Skin epidermis (tissue), 12 donors: ENCODE results near the gene CD200R1.

Experiments
- H3K27ac ChIP-seq, 21 experiments: fragments of 200-600 bp; sonication (generic) in 11 of 21; one replicate each; pipeline ENCODE4 v1.5.0; 2020; ENCODE audit warnings: mild to moderate bottlenecking in 3 of 21, inconsistent platforms in 2 of 21, moderate library complexity in 2 of 21
- H3K4me3 ChIP-seq, 7 experiments: fragments of 200-600 bp; sonication (generic) in 2 of 7; one replicate each; pipeline ENCODE4 v1.5.0; 2020; ENCODE audit warnings: inconsistent platforms in 2 of 7, mild to moderate bottlenecking in 2 of 7, moderate library complexity in 1 of 7

CD200R1 gene

DNA sequence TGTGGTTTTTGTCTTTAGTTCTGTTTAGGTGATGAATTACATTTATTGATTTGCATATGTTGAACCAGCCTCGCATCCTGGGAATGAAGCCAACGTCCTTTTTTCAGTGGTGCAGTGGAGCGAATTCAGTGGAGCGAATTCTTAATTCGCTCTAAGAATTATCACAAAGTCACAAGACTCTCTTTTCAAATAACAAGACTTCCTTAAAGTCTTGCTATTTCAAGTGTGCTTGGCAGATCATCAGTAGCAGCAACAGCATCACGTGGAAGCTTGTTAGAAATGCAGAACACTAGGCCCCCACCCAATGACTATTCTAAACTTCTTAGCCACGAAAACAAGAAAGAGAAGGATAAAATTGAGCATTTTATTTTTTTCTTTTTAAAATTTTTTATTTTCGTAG is 70.1 kb downstream of the CD200R1 start:
- H3K27ac ChIP-seq = no peak overlapping the region
- no peak overlapping the region for H3K4me3 ChIP-seq

DNA sequence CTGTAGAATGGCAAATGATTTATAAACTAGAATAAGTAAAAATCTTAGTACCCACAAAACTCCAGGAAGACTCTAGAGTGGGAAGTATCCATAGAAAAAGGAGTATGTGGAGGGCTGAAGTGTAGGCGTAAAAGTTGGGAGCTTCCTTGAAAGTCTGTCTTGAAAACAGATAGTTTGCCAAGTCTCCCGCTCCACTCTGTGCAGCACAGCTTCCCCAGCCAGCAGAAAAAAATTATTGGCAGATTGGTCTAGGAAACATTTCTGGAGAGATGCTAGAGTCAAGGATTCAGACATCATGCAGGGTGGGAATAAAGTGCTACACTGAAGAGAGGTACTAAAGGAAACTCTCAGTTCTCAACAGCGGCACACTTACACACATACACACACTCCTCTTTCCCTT is 74.8 kb downstream of the CD200R1 start:
- no peak overlapping the region for H3K27ac ChIP-seq
- H3K4me3 ChIP-seq = no peak overlapping the region

DNA sequence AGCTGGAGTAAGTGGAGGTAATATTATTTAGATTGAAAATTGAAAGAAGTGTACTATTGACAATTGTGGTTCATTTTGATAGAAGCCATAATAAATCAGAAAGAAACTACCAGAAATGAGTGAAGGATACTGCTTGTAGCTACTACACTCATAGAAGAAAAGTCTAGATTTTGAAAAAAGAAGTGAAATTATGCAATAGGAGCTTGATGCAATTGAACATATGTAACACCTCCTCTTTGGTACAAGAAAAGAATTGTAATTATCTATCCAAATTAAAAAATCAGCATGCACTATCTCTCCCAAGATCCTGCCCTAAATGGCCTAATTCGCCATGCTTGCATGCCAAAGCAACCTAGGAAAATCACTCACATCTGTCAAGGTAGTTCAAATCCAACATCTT is 77.1 kb downstream of the CD200R1 start:
- Histone ChIP-seq H3K27ac (no peak overlapping the region), H3K4me3 (no peak overlapping the region)

DNA sequence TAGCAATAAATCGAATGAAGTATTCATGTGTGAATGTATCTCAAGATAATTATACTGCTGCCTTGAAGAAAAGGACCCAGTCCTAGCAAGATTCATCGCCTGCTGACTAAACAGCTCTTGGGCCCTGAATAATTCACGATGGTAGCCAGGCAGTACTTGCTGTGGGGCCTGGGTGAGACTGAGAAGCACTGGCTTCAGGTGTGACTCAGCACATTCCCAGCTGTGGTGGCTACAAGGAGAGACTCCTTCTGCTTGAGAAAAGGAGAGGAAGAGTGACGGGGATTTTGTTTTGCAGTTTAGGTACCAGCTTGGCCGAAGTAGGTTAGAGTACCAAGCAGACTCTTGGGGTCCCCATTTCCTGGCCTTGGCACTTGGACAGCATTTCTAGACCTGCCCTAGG is 80.6 kb downstream of the CD200R1 start:
- Histone ChIP-seq H3K27ac (no peak overlapping the region), H3K4me3 (no peak overlapping the region)

DNA sequence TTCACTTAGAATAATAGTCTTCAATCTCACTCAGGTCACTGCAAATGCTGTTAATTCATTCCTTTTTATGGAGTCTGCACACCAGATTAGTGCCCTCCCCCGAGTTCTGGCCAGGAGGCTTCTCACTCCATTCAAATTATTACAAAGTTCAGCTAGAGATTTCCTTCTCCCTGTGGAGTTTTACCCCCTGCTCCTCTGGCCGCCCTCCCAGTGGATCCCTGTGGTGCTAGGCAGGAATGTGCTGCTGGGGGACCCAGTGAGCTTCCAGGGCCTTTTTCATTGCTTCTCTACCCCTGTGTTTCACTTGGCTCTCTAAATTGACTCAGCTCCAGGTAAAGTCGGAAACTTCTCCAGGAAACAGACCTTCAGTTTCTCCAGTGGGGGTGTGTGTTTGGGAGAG is 85.5 kb downstream of the CD200R1 start:
- Histone ChIP-seq H3K27ac (no peak overlapping the region), H3K4me3 (no peak overlapping the region)

DNA sequence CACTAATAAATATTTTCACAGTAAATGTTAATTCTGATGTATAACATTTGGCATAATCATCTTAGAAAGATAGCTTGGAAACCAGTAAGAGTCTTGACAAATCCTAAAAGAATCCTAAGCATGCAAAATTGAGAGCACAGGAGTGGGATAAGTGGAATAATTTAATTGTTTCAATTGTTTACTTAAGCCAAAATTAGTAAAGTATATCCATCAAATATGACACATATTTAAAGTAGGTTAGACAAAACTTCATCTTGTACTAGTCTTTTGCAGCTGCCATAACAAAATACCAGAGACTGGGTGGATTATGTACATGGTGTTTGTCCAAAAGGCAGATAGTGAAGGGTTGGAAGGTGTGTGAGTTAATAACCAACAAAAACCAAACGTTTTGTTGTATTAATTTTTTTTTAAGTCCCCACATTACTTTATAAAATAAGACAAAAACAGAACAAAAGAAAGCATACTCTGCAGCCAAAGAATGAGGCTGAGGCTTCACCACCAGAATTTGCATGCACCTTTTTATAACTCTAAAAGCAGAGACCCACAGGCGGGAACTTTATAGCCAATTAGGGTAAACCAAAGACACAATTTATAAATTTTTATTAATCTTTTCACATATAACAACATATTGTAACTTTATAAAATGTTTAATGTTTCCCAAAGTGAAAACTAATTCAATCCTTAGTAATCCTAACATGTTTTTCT is 86.4 kb downstream of the CD200R1 start:
- Histone ChIP-seq H3K4me3 (no peak overlapping the region), H3K27ac (no peak overlapping the region)

DNA sequence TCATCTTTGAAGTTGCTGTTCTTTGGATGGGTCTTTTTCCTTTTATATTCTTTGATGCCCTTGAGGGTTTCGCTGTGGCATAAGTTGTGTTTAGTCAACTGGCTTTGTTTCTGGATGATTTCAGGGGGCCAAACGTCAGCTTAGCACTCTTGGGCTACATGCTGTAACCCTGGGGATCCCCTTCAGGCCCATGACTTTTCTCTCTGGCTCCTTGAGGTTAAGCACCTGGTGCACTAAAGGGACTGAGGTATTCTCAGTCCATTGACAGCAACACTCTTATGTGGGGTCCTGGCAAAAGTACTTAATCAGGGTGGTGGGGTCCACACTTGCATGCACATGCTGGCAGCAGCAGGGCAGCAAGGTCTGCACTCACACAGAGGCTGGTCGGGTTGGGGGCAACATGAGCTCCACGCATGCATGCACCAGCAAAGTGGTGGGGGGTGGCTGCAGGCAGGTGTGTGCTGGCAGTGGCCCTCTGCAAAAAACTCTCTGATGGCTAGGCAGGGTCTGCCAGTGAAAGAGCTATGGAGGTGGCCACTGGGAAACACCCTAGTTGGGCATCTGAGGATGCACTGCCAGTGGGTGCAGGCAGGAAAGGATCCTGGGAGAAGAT is 90.1 kb downstream of the CD200R1 start:
- Histone ChIP-seq H3K4me3 (no peak overlapping the region), H3K27ac (no peak overlapping the region)

DNA sequence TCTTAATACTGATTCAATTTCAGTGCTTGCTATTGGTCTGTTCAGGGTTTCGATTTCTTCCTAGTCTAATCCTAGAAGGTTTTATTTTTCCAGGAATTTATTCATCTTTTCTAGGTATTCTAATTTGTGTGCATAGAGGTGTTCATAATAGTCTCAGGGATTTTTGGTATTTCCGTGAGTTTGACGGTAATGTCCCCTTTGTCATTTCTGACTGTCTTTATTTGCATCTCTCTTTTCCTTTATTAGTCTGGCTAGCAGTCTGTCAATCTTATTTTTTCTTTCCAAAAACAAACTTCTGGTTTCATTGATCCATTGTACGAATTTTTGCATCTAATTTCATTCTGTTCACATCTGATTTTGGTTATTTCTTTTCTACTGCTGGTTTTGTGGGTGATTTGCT is 93.0 kb downstream of the CD200R1 start:
- no peak overlapping the region for H3K4me3 ChIP-seq
- H3K27ac ChIP-seq = no peak overlapping the region

DNA sequence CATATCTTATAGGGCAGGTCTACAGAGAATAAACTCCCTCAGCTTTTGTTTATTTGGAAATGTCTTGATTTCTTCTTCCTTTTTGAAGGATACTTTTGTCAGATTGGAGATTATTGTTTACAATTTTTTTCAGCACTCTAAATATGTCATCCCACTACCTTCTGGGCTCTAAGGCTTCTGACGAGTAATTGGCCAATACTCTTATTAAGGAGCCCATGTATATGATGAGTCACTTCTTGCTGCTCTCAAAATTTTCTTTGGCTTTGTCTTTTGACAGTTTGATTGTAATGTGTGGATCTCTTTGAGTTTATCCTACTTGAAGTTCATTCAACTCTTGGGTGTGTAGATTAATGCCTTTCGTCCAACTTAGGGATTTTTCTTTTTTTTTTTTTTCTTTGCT is 99.3 kb downstream of the CD200R1 start:
- Histone ChIP-seq H3K27ac (no peak overlapping the region), H3K4me3 (no peak overlapping the region)

DNA sequence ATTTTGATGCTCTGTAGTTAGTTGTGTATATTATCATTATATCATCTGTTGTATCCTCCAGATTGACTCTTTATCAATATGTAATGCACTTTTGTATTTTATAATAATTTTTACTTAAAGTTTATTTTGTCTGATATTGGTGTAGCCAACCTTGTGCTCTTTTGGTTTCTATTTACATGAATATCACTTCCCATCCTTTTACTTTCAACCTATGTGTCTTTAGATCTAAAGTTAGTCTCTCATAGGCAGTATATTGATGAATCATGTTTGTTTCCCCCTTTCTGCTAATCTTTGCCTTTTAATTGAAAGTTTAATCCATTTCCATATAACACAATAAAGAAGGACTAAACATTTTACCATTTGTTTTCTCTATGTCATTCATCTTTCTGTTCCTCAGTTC is 100.2 kb downstream of the CD200R1 start:
- H3K4me3 ChIP-seq = no peak overlapping the region

DNA sequence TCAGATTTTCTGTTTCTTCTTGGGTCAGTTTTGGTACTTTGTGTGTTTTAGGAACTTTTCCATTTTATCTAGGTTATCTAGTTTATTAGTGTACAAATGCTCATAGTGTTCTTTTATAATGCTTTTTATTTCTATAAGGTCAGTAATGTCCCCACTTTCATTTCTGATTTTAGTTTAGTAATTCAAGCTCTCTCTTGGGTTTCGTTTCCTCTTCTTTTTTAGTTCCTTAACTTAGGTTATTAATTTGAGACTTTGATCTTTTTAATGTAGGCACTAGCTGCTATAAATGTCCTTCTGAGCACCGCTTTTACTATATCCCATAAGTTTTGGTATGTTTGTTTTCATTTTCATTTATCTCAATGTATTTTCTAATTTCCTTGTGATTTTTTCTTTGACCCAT is 101.3 kb downstream of the CD200R1 start:
- H3K4me3 ChIP-seq = no peak overlapping the region

More for the DNA sequence above, 100.2 kb downstream of the CD200R1 start:
- H3K27ac ChIP-seq = no peak overlapping the region

DNA sequence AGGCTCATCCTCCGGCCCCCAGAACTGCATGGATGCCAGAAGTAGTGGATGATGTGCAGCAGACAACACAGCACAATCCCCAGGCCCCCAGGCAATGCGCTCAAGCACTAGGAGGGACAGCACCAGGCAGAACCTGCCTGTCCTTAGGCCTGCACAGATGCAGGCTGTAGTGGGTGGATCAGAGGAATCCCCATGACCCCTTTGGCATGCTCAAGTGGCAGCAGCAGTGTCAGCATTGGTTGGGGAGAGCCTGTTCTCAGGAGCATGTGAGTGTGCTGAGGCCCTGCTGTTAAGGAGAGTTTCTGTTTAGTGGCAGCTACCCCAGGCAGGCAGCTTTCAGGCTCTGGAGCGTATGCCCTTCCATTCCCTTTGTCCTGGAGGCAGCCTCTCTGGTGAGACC is 103.2 kb downstream of the CD200R1 start:
- no peak overlapping the region for H3K27ac ChIP-seq
- no peak overlapping the region for H3K4me3 ChIP-seq

More for the DNA sequence above, 101.3 kb downstream of the CD200R1 start:
- H3K27ac ChIP-seq = no peak overlapping the region
